HG03558 (cell line): ENCODE results near the gene LBHD2.
"Not testable (repeated sequence)": the region's sequence is repeated elsewhere in the genome, so short reads cannot be mapped to it uniquely, and the experiment has no call there.

ENCODE experiments used
- ATAC-seq: cut with Tn5 transposase; IDR thresholded peaks from one replicate; pipeline ENCODE4 v1.9.1; 2021; ENCODE audit warnings: moderate number of reproducible peaks; ENCODE audit not compliant: unreplicated experiment; ENCODE audit errors: extremely low read depth

The LBHD2 gene

DNA sequence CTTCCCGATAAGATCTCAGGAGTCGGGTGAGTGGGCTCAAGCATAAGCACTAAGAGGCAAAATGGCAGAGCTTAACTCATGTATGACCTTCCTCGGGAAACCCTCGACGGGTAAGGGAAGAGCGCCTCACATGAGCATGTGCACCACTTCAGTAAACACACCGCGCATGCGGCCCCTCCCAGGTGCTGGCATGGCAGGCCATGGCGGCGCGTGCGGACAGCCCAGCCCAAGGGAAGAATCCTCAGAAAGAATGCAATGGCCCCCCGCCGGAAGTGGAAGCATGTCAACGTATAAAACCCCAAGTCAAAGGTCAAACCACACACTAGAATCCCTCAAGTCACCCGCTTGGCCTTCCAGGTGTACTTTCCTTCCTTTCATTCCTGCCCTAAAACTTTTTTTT, 32.6 kb downstream of the LBHD2 start:
- ATAC-seq, result no peak

DNA sequence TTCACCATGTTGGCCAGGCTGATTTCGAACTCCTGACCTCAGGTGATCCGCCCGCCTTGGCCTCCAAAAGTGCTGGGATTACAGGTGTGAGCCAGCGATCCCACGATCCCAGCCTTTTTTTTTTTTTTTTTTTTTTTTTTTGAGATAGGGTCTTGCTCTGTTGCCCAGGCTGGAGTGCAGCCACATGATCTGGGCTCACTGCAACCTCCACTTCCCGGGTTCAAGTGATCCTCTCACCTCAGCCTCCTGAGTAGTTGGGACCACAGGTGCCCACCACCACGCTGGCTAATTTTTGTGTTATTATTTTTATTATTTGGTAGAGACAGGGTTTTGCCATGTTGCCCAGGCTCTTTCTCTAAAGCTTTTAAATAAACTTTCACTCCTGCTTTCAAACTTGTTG, 33.5 kb downstream of the LBHD2 start:
- ATAC-seq, result not testable (repeated sequence)

DNA sequence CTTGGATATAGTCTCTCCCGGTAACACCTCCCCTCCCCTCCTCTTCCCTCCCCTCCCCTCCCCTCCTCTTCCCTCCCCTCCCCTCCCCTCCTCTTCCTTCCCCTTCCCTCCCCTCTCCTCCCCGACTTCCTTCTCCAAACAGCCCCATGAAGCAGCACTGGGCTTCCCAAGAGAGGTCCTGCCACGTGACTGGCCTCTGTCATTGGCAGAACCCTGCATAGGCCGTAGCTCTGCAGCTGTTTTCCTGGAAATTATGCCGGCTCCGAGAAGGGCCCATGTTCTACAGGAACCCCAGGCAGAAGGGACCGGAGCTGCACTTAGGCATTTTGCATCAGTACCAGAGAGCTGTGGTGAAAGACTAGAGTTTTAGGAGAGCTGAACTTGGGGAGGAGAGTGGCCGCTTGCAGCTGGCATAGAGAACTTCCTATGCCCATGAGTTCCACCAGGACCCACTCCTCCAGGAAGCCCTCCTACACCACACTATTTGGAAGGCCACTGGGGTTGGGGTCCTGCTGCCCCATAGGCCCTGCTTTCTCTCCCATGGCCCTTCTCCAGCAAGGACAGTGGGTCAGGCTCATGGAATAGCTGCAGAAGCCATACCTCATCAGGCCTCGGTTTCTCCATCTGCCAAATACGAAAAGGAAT, 34.1 kb downstream of the LBHD2 start:
- no peak for ATAC-seq

DNA sequence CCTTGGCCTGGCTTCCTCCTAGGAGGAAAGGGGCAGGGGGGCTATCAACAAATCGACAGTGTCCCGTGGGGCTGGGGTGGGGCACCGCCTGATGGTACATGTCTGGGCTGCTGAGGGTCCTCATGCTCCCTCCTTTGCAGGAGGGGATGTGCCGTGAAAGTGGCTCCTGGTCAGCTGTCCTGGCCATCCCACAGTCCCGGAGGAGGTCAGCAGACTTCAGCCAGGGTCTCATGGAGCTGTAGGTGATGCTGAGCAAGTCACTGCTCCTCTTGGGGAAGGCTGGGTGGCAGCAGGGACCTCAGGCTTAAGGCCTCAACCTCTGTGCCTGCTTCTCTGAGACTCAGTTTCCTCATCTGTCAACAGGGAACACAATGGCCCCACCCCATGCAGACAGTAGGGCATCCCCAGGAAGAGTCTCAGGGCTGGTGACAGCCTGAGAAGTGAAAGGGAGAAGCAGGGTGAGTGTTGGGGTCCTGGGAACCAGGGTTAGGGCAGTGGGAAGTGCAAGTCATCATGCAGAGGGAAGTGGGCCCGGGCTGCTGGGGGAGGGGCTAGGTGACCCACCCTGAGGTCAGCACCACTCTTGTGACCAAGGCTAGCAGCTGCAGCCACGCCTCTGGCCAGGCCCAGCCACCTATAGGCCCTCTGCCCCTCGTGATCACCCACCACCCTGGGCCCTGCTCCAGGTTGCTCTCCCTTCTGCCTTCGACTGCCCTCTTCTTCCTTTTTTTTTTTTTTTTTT, 34.8 kb downstream of the LBHD2 start:
- no peak for ATAC-seq

DNA sequence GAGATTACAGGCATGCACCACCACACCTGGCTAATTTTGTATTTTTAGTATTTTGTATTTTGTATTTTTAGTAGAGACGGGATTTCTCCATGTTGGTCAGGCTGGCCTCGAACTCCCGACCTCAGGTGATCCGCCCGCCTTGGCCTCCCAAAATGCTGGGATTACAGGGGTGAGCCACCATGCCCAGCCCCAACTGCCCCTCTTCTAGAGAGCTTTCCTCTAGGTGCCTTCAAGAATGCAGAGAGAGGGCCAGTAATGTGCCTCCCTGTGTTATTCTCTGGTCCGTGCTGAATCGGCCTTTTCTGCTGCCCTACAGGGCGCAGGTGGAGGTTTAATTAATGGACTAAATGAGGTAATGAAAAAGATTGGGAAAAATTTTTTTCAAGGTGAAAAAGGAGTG, 35.5 kb downstream of the LBHD2 start:
- ATAC-seq, result not testable (repeated sequence)

DNA sequence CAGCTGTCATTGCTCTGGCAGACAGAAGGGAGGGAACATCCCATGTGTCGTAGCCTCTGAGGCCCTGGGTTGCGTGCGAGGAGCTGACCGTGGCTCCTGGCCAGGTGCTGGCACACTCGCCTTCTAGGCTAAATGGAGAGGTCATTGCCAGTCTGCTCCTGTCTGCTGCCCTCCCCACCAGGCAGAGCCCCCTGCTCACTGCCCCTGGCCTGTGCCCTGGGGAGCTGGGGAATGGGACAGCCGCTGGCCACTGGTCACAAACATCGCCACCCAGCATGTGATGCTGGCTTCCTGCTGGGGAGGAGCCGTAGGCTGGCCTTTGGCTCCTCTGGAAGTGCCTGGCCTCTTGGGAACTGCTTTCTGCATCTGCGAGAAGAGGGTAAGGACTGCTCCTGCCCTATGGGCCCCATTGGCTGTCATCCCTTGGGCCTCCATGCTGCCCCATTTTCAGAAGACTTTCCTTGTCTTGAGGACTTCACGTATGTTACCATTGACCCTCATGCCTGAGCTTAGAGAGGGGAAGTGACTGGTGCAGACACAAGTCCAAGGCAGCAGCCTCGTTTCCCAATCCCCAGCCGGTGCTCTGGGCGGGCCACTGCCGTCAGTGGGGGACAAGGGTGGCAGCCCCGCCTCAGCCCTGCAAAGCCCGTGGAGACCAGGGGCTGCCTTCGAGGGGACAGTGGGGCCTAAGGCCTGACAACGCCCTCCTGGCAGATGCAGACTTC, 37.3 kb downstream of the LBHD2 start:
- ATAC-seq, result no peak

DNA sequence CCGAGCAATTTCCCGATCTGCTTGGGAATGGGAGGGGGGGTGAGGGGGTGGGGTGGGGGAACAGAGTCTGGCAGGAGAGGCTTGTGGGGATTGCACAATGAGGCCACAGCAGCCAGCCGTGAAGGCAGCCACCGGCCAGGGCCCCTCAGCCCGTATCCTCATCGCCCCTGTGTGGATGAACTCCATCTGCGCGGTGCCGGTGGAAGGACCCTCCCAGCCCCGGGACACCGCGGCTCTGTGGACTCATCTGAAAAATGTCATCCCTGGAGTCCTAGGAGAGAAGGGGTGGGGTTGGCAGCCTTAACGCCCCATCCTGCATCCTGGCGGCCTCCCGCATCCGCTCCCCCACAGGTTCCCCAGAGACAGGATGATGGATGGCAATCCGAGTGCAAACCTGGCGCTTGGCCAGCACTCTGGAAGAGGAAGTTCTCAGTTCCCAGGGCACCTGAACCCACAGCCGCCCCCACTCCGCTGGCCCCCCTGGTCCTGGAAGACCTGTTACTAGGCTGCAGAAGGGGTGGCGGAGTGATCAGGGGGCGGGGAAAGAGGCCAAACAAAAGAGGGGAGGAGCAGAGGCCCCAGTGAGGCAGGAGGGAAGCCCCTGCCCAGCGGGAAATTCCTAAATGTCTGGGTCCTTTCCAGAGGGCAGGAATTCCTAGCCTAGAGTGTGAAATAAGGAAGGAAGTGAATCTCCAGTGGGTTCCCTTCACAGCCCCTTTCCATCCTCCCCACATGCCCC, 38.0 kb downstream of the LBHD2 start:
- ATAC-seq, result no peak

DNA sequence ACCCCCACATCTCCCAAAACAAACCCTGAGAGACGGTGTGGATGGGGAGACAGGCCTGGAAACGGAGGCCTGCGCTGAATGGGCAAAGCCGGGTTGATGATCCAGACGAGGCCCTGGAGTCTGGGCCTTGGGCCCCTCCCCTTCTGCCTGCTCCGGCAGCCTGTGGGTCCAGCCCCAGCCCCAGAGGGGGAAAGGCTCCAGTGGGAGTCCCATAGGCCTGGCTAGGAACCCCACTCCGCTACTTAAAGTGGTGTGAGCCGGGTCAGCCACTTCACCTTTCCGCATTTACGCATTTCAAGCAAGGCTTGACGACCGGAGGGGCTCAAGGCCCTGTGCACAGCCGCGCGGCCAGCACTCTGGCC, 38.6 kb downstream of the LBHD2 start:
- no peak for ATAC-seq

DNA sequence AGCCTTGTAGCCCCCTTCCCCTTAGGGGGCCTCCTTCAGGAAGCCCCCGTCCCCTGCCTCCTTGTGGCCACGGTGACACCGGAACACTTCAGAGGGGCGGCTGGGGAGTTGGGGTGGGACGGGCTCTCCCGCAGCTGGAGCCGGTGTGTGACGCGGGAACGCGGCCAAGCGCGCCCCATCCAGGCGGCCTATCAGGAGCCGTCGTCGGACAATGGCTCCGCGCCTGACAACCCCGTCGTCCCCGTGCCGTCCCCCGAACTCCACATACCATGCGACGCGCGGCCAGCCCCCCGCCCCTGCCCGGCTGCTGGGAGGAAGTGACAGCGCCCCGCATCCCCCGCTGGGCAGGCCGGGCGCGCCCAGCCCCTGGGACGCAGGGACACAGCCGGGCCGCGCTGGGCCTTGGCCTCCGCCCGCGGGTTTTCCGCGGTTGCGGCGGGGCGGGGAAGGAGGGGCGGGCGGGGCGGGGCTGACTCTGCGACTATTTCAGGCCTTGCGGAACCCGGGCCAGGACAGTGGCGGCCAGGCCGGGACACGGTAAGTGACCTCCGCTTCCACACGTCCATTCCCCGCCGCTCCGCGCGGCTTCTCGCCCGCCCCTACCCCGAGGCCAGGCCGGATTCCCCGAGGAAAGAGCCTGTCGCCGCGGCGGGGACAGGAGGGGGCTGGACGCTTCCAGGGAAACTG, 39.1 kb downstream of the LBHD2 start, which contains the start of gene TNFAIP2:
Gene TNFAIP2, plus strand, starts transcription at position 515 of the 687 bp plus-strand sequence. CDS start 2,997 bp downstream, outside the sequence.
- ATAC-seq, result no peak

DNA sequence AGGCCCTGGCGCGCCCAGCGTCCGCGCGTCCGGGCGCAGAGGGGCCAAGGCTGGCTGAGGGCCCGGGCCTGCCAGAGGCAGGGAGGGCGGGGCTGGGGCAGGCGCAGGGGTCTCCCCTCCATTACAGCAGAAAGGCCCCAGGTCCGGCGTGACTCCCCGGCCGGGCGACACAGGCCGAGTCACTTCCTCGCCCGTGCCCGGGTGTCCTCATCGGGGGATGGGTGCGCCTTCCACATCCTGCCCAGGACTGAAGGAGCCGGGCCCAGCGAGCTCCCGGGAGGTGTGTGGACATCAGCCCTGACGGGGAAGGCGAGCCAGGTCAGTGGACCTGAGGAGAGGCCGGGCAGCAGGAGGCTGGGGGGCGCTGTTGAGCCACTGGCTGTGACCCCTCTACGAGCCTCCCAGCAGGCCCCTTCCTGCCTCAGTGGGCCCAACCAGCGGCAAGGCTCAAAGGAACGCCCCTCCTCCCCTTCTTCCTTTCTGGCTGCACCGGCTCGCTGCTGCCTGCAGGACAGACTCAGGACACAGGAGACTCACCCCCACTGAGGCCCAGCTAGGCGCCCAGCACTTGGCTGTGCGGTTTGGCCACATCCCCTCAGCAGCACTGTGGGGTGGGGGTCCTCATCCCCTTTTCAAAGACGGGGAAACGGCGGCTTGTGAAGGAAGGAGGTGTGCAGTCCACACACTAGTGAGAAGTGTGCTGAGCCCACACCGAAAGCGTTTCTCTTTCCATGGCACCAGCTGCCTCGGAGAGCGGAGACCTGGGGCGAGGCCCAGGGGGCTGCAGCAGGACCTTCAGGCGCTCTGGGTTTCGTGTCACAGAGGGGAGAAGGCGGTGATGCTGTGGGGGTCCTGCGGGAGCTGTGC, 39.9 kb downstream of the LBHD2 start:
- ATAC-seq, result no peak

DNA sequence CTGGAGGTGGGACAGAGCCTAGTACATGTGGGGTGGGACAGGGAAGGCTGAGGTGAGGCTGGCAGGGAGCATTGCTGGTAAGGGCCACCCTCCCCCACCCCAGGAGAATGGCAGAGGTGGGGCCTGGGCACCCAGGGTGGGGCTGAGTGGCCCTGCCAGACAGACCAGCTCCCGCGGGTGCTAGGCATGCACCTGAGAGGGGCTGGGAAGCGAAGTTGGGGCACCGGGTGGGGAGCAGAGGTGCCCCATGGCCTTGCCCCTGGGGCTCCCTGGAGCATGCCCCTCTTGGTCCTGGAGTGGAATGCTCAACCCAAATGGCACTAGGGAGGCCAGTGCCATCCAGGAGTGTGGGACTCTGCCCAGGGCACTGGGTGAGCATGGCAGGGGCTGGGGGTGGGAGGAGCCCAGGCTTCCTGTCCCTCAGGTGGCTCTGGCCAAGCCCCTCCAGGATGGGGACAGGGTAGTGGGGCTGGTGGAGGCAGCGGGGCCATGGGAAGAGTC, 40.5 kb downstream of the LBHD2 start:
- no peak for ATAC-seq

DNA sequence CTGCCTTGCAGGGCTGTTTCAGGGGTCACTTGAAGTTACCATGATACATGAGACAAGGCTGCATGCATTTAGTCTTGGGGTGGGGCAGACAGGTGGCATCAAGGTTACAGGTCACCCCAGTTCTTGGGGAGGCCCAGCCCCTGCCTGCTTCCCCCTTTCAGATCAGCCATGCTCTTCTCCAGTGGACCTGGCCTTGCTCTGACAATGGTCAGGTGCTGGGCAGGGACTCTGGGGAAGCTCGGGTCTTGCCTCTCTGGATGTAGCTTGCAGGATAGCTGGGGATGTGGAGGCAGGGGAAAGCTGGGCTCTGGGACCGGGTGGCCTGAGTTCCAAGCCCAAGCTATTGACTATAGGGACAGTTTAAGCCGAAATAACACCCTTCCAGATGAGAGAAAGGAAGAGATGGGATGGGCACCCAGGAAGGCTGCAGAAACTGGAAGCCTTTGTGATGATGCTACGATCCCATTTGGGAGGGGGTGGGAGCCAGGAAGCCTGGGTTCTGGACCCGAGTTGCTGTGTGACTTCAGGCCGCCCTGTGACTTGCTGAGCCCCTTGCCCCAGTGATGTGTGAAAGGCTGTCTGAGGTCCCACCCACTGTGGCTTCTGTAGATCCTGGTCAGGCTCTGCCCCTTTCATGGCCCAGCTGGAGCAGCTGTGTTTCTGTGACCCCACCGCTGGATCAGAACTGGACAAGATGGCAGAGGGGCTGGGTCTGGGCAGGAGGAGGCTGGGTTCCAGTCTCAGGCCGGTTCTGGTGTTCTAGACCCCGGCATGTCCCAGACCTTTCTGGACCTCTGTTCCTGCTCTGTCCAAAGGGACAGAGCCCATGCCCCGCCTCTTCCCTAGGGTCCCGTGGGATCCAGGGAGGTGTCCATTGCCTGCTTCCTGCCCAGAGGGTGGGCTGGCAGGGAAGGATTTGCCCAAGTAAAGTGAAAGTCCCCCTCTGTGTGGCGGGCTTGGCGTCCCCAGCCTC, 41.4 kb downstream of the LBHD2 start:
- ATAC-seq, result no peak

DNA sequence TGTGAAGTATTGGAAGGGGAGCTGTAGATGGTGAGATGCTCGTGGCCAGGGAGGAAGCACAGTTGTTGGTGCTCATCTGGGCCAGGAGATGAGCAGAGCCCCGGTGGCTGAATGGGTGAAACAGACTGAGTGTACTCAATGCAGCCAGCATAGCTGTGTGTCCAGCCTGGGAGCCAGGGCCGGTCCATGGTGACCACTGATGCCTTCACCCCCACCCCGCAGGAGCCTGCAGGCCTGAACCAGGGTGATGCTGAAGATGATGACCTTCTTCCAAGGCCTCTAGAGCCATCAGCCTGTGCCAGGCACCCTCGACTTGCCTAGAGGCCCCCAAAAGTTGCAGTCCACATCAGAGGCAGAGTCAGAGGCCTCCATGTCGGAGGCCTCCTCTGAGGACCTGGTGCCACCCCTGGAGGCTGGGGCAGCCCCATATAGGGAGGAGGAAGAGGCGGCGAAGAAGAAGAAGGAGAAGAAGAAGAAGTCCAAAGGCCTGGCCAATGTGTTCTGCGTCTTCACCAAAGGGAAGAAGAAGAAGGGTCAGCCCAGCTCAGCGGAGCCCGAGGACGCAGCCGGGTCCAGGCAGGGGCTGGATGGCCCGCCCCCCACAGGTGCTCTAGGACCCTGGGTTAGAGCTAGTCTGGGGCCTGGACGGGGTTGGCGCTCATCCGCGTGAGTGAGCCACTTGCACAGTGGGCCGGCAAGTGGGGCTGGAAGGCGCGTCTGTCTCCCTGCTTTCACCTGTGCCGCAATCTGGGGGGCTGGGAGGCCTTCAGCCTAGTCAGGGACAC, 42.3 kb downstream of the LBHD2 start:
- no peak for ATAC-seq

DNA sequence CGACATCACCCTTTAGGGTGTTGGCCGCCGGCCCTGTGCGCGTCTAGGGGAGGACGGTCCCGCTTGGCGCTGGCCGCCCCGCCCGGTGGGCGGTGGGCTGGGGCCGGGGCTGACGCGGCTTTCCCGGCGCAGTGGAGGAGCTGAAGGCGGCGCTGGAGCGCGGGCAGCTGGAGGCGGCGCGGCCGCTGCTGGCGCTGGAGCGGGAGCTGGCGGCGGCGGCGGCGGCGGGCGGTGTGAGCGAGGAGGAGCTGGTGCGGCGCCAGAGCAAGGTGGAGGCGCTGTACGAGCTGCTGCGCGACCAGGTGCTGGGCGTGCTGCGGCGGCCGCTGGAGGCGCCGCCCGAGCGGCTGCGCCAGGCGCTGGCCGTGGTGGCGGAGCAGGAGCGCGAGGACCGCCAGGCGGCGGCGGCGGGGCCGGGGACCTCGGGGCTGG, 42.9 kb downstream of the LBHD2 start:
- ATAC-seq, result no peak

DNA sequence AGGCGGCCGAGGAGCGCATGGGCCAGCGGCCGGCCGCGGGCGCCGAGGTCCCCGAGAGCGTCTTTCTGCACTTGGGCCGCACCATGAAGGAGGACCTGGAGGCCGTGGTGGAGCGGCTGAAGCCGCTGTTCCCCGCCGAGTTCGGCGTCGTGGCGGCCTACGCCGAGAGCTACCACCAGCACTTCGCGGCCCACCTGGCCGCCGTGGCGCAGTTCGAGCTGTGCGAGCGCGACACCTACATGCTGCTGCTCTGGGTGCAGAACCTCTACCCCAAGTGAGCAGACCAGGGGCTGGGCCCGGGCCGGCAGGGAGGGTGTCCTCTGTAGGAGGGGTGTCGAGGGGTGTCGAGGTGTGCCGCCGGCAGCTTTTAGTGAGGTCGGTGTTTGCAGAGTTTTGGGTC, 43.3 kb downstream of the LBHD2 start:
- ATAC-seq, result no peak

DNA sequence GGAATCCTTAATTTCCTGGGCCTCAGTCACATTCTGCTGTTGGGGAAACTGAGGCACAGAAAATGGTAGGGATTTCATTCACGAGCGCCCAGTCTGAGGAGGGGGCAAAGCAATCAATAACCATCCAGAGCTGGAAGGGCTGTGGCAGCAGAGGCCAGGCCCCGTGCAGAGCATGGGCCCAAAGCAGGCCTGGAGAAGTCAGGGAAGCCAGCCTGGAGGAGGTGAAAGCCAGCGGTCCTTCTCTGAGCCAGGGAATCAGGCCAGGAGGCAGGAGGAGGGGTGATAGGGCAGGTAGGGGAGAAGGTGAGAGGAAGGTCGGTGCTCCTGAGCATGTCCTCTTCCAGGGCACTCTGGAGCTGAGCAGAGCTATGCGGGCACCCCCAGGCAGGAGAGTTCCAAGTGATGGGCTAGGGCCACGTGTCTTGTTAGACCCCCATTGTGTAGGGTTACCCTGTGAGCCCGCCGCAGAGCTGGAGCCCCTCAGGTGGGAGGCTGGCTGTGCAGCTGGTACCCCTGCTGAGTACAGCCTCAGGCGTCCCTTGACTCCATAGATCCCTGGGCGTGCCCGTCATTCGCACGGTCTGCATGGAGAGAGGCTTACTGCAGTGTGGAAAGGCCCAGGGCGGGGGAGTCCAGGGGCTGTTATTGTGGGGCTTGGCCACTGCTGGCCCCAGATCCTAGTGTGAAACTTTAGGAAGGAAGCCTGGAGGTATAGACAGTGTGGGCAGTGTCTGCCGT, 44.0 kb downstream of the LBHD2 start:
- no peak for ATAC-seq
